K562 (cell line): ENCODE data around the gene SETD3.

Experiments used
- GABPB1 ChIP-seq: sonication (generic); formaldehyde crosslinking; IDR thresholded peaks from 2 replicates; pipeline ENCODE4 v1.8.0; 2022; ENCODE audit warnings: mild to moderate bottlenecking, missing genetic modification reagents
- IFI16 ChIP-seq: fragments of 250-450 bp; sonication (Bioruptor Pico); IDR thresholded peaks from 2 replicates; pipeline ENCODE4 v2.1.2; 2022; ENCODE audit warnings: mild to moderate bottlenecking, inconsistent platforms
- KDM1A ChIP-seq, 2 experiments: fragments of 450-650 bp; IDR thresholded peaks; 2 replicates each; pipeline ENCODE4 v1.6.1; 2016; ENCODE audit warnings: mild to moderate bottlenecking in 2 of 2
- SIN3A ChIP-seq, 2 experiments: fragments of 150-350 bp in 1 of 2; IDR thresholded peaks; 2 replicates each; pipeline ENCODE4 v1.6.1; 2011 to 2016; ENCODE audit warnings: borderline replicate concordance in 2 of 2, low read depth in 2 of 2, low read length in 2 of 2, mild to moderate bottlenecking in 2 of 2, moderate library complexity in 2 of 2; ENCODE audit not compliant: control insufficient read depth in 1 of 2
- TBP ChIP-seq: optimal IDR thresholded peaks from 2 replicates; pipeline ENCODE3; 2011; ENCODE audit warnings: low read depth, low read length, improper control_type of control experiment
- UBTF ChIP-seq, 2 experiments: IDR thresholded peaks; 2 replicates each; pipeline ENCODE4 v1.6.1; 2012; ENCODE audit warnings: improper control_type of control experiment in 2 of 2, low read depth in 2 of 2, low read length in 2 of 2, borderline replicate concordance in 1 of 2

GRCh38 chr14:99381688-99382060 lies 99.0 kb downstream of the SETD3 start:
- no peak for TF ChIP-seq UBTF (IDR thresholded peaks at IDR 0.05; ENCODE audit: borderline replicate concordance in 1 of 2, low read depth in 2 of 2, low read length in 2 of 2)
- no peak for TF ChIP-seq SIN3A (IDR thresholded peaks at IDR 0.05; ENCODE audit: borderline replicate concordance in 2 of 2, control insufficient read depth in 1 of 2, low read depth in 2 of 2, low read length in 2 of 2)
- no peak for TF ChIP-seq TBP
- TF ChIP-seq IFI16: no peak
- no peak for TF ChIP-seq GABPB1 (CRISPR knock-in tag)
- no peak for TF ChIP-seq KDM1A (IDR thresholded peaks at IDR 0.05)
